Endothelial cell of umbilical vein (primary cell): ENCODE measurements around the gene PGBD5. TPM values are rescaled to one million over a fixed set of nuclear protein-coding genes. Genes with fewer than 3 reads are reported as not detected.

Experiments
- BruUV-seq: library from RNA; stranded (reverse); fragments of 400-500 nt; replicated peaks from 2 replicates; lab custom pipeline; 2021; lab: Mats Ljungman, UMichigan
- CTCF ChIA-PET: fragments of 300-600, 350-600 bp; sonication (Branson Sonifier 250); formaldehyde crosslinking; loops from one replicate; lab custom pipeline; 2021; ENCODE audit warnings: antibody characterized with exemption, inconsistent platforms; lab: Charles Lee
- POLR2A ChIA-PET: fragments of 300-600, 350-600 bp; sonication (Branson Sonifier 250); formaldehyde crosslinking; loops from one replicate; lab custom pipeline; 2021; ENCODE audit warnings: antibody characterized with exemption, inconsistent platforms; lab: Charles Lee
- DNase-seq: peaks from one replicate; pipeline ENCODE4 v3.0.0-alpha.2; 2011; ENCODE audit warnings: low read depth, low spot score
- FAIRE-seq: peaks from 2 replicates; lab custom pipeline; 2011; peaks lifted over from hg19 to GRCh38; lab: Jason Lieb, UNC
- H2AFZ ChIP-seq: 2 replicates; pipeline ENCODE4 v1.6.0; 2012; ENCODE audit warnings: low read depth, low read length, control low read depth, inconsistent platforms
- H3K27ac ChIP-seq: 2 replicates; pipeline ENCODE4 v1.5.1; 2011; ENCODE audit warnings: low read depth, mild to moderate bottlenecking, control low read depth, low read length, moderate library complexity; ENCODE audit not compliant: insufficient read depth
- H3K27me3 ChIP-seq, 2 experiments: 2 replicates each; pipeline versions ENCODE4 v1.6.0 to v1.6.1; 2011; ENCODE audit warnings: low read length in 2 of 2, mixed read lengths in 1 of 2; ENCODE audit not compliant: control insufficient read depth in 2 of 2, insufficient read depth in 2 of 2
- H3K36me3 ChIP-seq, 2 experiments: 2 replicates in 1 of 2; 3 replicates in 1 of 2; pipeline ENCODE4 v1.5.1; 2011; ENCODE audit warnings: low read length in 2 of 2, mild to moderate bottlenecking in 1 of 2, moderate library complexity in 1 of 2; ENCODE audit not compliant: control insufficient read depth in 2 of 2, insufficient read depth in 2 of 2; ENCODE audit errors: extremely low read depth in 1 of 2
- H3K4me1 ChIP-seq: 3 replicates; pipeline ENCODE4 v1.5.1; 2011; ENCODE audit warnings: mild to moderate bottlenecking, low read length; ENCODE audit not compliant: control insufficient read depth, insufficient read depth; ENCODE audit errors: extremely low read depth
- H3K4me2 ChIP-seq: 2 replicates; pipeline ENCODE4 v1.6.1; 2011; ENCODE audit warnings: low read length, control low read depth, mixed read lengths; ENCODE audit not compliant: insufficient read depth
- H3K4me3 ChIP-seq, 3 experiments: fragments of 200-600 bp in 1 of 3; sonication (generic), shearing (Covaris generic) in 1 of 3; replicated peaks in 1 of 3; 2 replicates each; pipeline ENCODE4 v1.5.1; 2011 to 2016; ENCODE audit warnings: control low read depth in 3 of 3, low read length in 3 of 3, mild to moderate bottlenecking in 2 of 3, inconsistent platforms in 1 of 3, low read depth in 1 of 3, moderate library complexity in 1 of 3; ENCODE audit not compliant: insufficient read depth in 1 of 3
- H3K79me2 ChIP-seq: 2 replicates; pipeline ENCODE4 v1.6.0; 2012; ENCODE audit warnings: low read length, inconsistent platforms; ENCODE audit not compliant: control insufficient read depth, insufficient read depth
- H3K9ac ChIP-seq: replicated peaks from 2 replicates; pipeline ENCODE3; 2011; ENCODE audit warnings: low read length, control low read depth; ENCODE audit not compliant: insufficient read depth; ENCODE audit errors: extremely low read depth
- H3K9me1 ChIP-seq: replicated peaks from 3 replicates; pipeline ENCODE4 v1.6.0; 2011; ENCODE audit warnings: mild to moderate bottlenecking, low read length; ENCODE audit not compliant: control insufficient read depth, insufficient read depth; ENCODE audit errors: extremely low read depth
- H3K9me3 ChIP-seq: replicated peaks from 2 replicates; pipeline ENCODE4 v1.5.1; 2012; ENCODE audit warnings: low read length, inconsistent platforms; ENCODE audit not compliant: control insufficient read depth, insufficient read depth
- H4K20me1 ChIP-seq: replicated peaks from 2 replicates; pipeline ENCODE3; 2011; ENCODE audit warnings: mild to moderate bottlenecking, low read length; ENCODE audit not compliant: control insufficient read depth, insufficient read depth; ENCODE audit errors: extremely low read depth
- CTCF ChIP-seq, 2 donors: IDR thresholded peaks; 1 replicate in 1 of 2; 2 replicates in 1 of 2; pipeline ENCODE4 v1.5.1; 2011; ENCODE audit warnings: low read length in 2 of 2, mild to moderate bottlenecking in 2 of 2, moderate library complexity in 2 of 2, control low read depth in 1 of 2, inconsistent platforms in 1 of 2, low read depth in 1 of 2; ENCODE audit not compliant: insufficient read depth in 1 of 2; ENCODE audit errors: extremely low read depth in 1 of 2
- GATA2 ChIP-seq: IDR thresholded peaks from 2 replicates; pipeline ENCODE4 v1.7.0; 2011; ENCODE audit warnings: low read depth, mild to moderate bottlenecking, moderate library complexity, mixed read lengths, low read length; ENCODE audit not compliant: insufficient read length, insufficient read depth
- MYC ChIP-seq: IDR thresholded peaks from one replicate; pipeline ENCODE4 v1.6.1; 2011; ENCODE audit warnings: mild to moderate bottlenecking, low read depth, low read length
- dilution Hi-C: fragments of 300-500 bp; cut with MboI; formaldehyde crosslinking; loops from one replicate; pipeline ENCODE4 v1.15.0; 2019; ENCODE audit warnings: low sequenced_read_pairs; ENCODE audit not compliant: extremely low pct_ligation_motif_present
- intact Hi-C: fragments of 100-400 bp; cut with micrococcal nuclease; formaldehyde crosslinking; loops from one replicate; pipeline ENCODE4 v1.10.0; 2022
- polyA plus RNA-seq, 4 experiments: library from polyadenylated mRNA; depleted of rRNA in 3 of 4; stranded (reverse) in 3 of 4; unstranded in 1 of 4; fragments of >200 nt; gene quantifications; 2 replicates each; pipeline versions ENCODE4 v1.2.1 to v1.2.3, GENCODE V29; 2011 to 2012; ENCODE audit warnings: missing spikeins in 1 of 4
- total RNA-seq: library from RNA; stranded (reverse); gene quantifications from 2 replicates; pipeline ENCODE4 v1.2.3, GENCODE V29; 2021
- TF ChIP-seq, protein P1 (sequence below): IDR thresholded peaks from 2 replicates; pipeline ENCODE4 v1.6.1; 2011; ENCODE audit not compliant: insufficient read depth, insufficient read length

Gene PGBD5
- total and polyA plus RNA-seq, 2 donors (not counting 3 experiments of a cell fraction or from before 2014, with no cell fraction given), result 0.03 TPM; not detected in 1

GRCh38 chr1:230427981-230428380 is 1.8 kb upstream of the PGBD5 start:
- POLR2A ChIA-PET, result no interaction called here
- Histone ChIP-seq H3K27ac (no peak overlapping the region), H2AFZ (no peak overlapping the region), H4K20me1 (no peaks in the 10 kb centered on the region), H3K9me1 (no peaks in the 10 kb centered on the region), H3K9me3 (no peaks in the 10 kb centered on the region), H3K27me3 (peaks cover 24 to 29% of the 10 kb centered on the region in 2 experiments), H3K4me2 (no peak overlapping the region), H3K9ac (no peak overlapping the region), H3K36me3 (no peaks in the 10 kb centered on the region), H3K4me3 (no peak overlapping the region), H3K4me1 (no peaks in the 10 kb centered on the region), H3K79me2 (no peaks in the 10 kb centered on the region)
- no peak for FAIRE-seq
- CTCF ChIA-PET, result no interaction called here
- dilution Hi-C loops, result no loop called here
- no TSS peak for BruUV-seq
- DNase-seq, result no peak
- TF ChIP-seq, protein P1, sequence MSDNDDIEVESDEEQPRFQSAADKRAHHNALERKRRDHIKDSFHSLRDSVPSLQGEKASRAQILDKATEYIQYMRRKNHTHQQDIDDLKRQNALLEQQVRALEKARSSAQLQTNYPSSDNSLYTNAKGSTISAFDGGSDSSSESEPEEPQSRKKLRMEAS, result no peak
- TF ChIP-seq CTCF (IDR thresholded peaks at IDR 0.05; ENCODE audit: extremely low read depth in 1 of 2, insufficient read depth in 1 of 2, low read depth in 1 of 2, low read length in 2 of 2) (no peak), MYC (no peak), GATA2 (no peak)
- intact Hi-C loops, result no loop called here
